Measurements from ENCODE around the gene SERPINA1. TPM values are rescaled to one million over a fixed set of nuclear protein-coding genes. Genes with fewer than 3 reads are reported as not detected.

SERPINA1 gene
- total RNA-seq, 1 donor from 2014 or later: not detected

DNA sequence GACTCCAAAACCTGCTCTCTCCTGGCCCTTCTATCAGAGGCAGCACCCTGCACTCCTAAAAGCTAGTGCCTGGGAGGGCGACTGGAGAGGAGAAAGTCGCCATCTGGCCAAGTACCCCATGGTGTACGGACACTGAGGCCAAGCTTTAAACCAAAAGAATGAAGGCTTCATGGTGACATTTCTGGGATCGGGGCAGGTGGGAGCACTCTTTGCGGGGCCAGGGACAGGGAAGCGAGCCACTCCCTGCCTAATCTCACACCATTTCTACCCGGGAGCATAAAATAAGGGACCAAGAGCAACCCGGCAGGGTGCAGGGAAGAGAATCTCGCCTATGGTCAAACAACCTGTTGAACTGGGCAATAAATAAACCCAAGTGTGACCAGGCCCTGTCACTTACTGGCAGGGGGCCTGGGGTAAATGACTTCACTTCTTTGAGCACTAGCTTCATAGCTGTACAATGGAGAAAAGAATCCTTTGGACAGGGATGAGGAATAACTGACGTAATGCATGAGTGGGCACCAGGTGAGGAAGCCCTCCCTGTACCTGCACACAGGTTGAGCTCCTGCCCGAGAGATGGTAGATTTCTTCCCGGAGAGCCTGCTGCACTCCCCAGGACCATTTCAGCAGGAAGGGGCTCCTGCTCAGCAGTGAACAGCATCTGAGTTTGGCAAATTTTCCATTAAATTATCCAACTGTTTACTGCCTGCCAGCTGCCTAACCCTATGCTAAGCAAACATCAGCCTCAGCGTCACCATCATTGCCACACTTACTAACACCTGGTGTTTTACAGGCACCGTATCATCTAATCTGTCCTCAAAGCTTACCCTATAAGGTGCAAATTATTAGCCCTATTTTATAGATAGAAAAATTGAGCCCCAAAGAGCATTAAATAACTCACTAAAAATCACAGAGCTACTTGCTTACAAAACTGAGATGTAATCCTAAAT, 2.0 kb downstream of the SERPINA1 start:
- no peak for DNase-seq (ENCODE audit: low spot score)
- intact Hi-C loops (cut with micrococcal nuclease): no loop called here
- Mint-ChIP-seq H3K4me1 (ENCODE audit: low read depth) (peaks cover 6% of the 10 kb centered on the region), H3K4me3 (no peak overlapping the region), H3K27ac (no peak overlapping the region), H3K9me3 (no peaks in the 10 kb centered on the region), H3K27me3 (ENCODE audit: insufficient read depth) (no peaks in the 10 kb centered on the region), H3K36me3 (ENCODE audit: low read depth) (no peaks in the 10 kb centered on the region)

GRCh38 chr14:94385553-94386057, 2.8 kb downstream of the SERPINA1 start:
- Mint-ChIP-seq H3K9me3 (no peaks in the 10 kb centered on the region), H3K27me3 (ENCODE audit: insufficient read depth) (no peaks in the 10 kb centered on the region), H3K27ac (no peak overlapping the region), H3K36me3 (ENCODE audit: low read depth) (no peaks in the 10 kb centered on the region), H3K4me3 (no peak overlapping the region), H3K4me1 (ENCODE audit: low read depth) (no peaks in the 10 kb centered on the region)
- DNase-seq (ENCODE audit: low spot score): no peak
- intact Hi-C loops (cut with micrococcal nuclease): no loop called here

- Mint-ChIP-seq H3K36me3 (ENCODE audit: low read depth) (no peaks in the 10 kb centered on the region), H3K27me3 (ENCODE audit: insufficient read depth) (no peaks in the 10 kb centered on the region), H3K4me3 (no peak overlapping the region), H3K27ac (no peak overlapping the region), H3K9me3 (no peaks in the 10 kb centered on the region), H3K4me1 (ENCODE audit: low read depth) (no peaks in the 10 kb centered on the region)
- intact Hi-C loops (cut with micrococcal nuclease): no loop called here
- no peak for DNase-seq (ENCODE audit: low spot score)
These were observed 4.1 kb downstream of the SERPINA1 start for GRCh38 chr14:94384342-94384741.

- no peak overlapping the region for H3K4me3 Mint-ChIP-seq
- intact Hi-C loops (cut with micrococcal nuclease): no loop called here
- H3K9me3 Mint-ChIP-seq: no peaks in the 10 kb centered on the region
- H3K36me3 Mint-ChIP-seq (ENCODE audit: low read depth): no peaks in the 10 kb centered on the region
- H3K27ac Mint-ChIP-seq: no peak overlapping the region
- no peaks in the 10 kb centered on the region for H3K4me1 Mint-ChIP-seq (ENCODE audit: low read depth)
- H3K27me3 Mint-ChIP-seq (ENCODE audit: insufficient read depth): no peaks in the 10 kb centered on the region
- DNase-seq (ENCODE audit: low spot score): no peak
These were observed 4.6 kb downstream of the SERPINA1 start for GRCh38 chr14:94383777-94384176.

DNA sequence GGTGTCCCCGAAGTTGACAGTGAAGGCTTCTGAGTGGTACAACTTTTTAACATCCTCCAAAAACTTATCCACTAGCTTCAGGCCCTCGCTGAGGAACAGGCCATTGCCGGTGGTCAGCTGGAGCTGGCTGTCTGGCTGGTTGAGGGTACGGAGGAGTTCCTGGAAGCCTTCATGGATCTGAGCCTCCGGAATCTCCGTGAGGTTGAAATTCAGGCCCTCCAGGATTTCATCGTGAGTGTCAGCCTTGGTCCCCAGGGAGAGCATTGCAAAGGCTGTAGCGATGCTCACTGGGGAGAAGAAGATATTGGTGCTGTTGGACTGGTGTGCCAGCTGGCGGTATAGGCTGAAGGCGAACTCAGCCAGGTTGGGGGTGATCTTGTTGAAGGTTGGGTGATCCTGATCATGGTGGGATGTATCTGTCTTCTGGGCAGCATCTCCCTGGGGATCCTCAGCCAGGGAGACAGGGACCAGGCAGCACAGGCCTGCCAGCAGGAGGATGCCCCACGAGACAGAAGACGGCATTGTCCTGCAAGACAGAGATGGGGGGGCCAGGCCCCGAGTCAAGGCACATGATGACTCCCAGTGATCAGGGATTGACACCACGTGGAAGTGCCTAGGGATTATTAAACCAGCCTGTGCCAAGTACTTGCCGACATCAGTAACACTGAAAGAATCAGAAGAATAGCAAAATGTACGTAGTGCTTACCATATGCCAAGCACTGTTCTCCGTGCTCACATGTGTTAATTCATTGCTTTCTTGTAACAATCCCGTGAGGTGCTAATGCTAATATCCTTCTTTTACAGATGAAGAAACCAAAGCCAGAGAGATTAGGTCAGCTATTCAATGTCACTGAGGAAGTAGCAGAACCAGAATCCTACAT, 5.4 kb downstream of the SERPINA1 start:
- no peak for DNase-seq (ENCODE audit: low spot score)
- no peaks in the 10 kb centered on the region for H3K36me3 Mint-ChIP-seq (ENCODE audit: low read depth)

DNA sequence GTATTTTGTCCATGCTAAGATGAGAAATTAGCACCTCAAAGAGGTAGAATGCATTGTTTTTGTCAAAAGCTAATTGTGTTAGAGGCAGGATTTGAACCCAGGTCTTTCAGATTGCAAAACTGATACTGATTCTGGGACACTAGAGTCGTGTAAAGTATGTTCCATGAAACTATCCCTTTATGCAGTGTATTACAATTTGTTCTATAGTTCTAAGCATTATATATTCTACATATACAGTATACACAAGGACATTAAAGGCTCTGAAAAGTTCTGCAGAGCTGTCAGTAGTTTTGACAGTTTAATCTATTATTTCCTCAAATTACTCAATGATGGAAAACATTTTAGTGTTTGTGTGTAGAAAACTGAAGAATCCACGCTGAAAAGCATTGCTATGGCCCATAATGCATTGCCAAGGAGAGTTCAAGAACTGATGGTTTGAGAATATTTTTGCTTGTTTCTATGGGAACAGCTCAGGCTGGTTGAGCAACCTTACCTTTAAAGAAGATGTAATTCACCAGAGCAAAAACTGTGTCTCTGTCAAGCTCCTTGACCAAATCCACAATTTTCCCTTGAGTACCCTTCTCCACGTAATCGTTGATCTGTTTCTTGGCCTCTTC, 6.2 kb downstream of the SERPINA1 start:
- no peaks in the 10 kb centered on the region for H3K36me3 Mint-ChIP-seq (ENCODE audit: low read depth)
- intact Hi-C loops (cut with micrococcal nuclease): no loop called here
- no peaks in the 10 kb centered on the region for H3K4me1 Mint-ChIP-seq (ENCODE audit: low read depth)
- no peak overlapping the region for H3K27ac Mint-ChIP-seq
- no peaks in the 10 kb centered on the region for H3K9me3 Mint-ChIP-seq
- no peak overlapping the region for H3K4me3 Mint-ChIP-seq
- peaks cover 1% of the 10 kb centered on the region for H3K27me3 Mint-ChIP-seq (ENCODE audit: insufficient read depth)
- DNase-seq (ENCODE audit: low spot score): no peak

More for the DNA sequence above, 5.4 kb downstream of the SERPINA1 start:
- Mint-ChIP-seq H3K4me3 (no peak overlapping the region), H3K4me1 (ENCODE audit: low read depth) (no peaks in the 10 kb centered on the region), H3K9me3 (no peaks in the 10 kb centered on the region), H3K27me3 (ENCODE audit: insufficient read depth) (no peaks in the 10 kb centered on the region), H3K27ac (no peak overlapping the region)
- intact Hi-C loops (cut with micrococcal nuclease): no loop called here

- Mint-ChIP-seq H3K4me3 (no peak overlapping the region), H3K27ac (no peak overlapping the region), H3K36me3 (ENCODE audit: low read depth) (no peaks in the 10 kb centered on the region), H3K27me3 (ENCODE audit: insufficient read depth) (peaks cover 5% of the 10 kb centered on the region), H3K9me3 (no peaks in the 10 kb centered on the region), H3K4me1 (ENCODE audit: low read depth) (no peaks in the 10 kb centered on the region)
- intact Hi-C loops (cut with micrococcal nuclease): no loop called here
- no peak for DNase-seq (ENCODE audit: low spot score)
These were observed 7.0 kb downstream of the SERPINA1 start for GRCh38 chr14:94381149-94382030.

DNA sequence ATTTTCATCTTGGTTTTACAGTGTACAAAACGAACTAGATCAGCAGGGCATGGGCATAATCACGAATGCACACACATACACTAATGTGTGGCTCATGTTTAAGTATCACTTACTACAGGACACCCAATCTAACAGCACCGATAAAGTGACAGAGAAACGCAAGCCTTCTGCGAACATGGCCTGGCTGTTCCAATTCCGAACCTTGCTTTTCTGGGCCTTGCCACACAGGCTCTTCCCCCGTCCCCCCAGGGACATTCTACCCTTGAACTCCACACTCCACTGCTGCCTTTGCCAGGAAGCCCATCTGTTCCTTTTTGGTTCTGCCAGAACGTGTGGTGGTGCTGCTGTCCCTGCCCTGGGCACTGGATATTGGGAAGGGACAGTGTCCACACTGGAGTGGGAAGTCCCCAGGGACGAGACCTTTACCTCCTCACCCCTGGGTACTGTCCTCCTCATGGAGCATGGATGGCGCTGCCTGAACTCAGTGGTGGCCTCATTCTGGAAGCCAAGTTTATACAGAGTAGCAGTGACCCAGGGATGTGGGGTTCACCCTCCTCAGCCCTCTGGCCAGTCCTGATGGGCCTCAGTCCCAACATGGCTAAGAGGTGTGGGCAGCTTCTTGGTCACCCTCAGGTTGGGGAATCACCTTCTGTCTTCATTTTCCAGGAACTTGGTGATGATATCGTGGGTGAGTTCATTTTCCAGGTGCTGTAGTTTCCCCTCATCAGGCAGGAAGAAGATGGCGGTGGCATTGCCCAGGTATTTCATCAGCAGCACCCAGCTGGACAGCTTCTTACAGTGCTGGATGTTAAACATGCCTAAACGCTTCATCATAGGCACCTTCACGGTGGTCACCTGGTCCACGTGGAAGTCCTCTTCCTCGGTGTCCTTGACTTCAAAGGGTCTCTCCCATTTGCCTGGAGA, 7.9 kb downstream of the SERPINA1 start:
- H3K4me1 Mint-ChIP-seq (ENCODE audit: low read depth): no peaks in the 10 kb centered on the region
- H3K27me3 Mint-ChIP-seq (ENCODE audit: insufficient read depth): peaks cover 5% of the 10 kb centered on the region
- H3K9me3 Mint-ChIP-seq: no peaks in the 10 kb centered on the region
- H3K4me3 Mint-ChIP-seq: no peak overlapping the region
- no peaks in the 10 kb centered on the region for H3K36me3 Mint-ChIP-seq (ENCODE audit: low read depth)
- DNase-seq (ENCODE audit: low spot score): no peak
- intact Hi-C loops (cut with micrococcal nuclease): loop anchor here (1.0 kb wide), 1 partner anchor 16 kb away; no protein-coding TSS in a partner anchor
- H3K27ac Mint-ChIP-seq: no peak overlapping the region

- intact Hi-C loops (cut with micrococcal nuclease): loop anchor here (1.0 kb wide), 1 partner anchor 15 kb away; no protein-coding TSS in a partner anchor
- Mint-ChIP-seq H3K36me3 (ENCODE audit: low read depth) (no peaks in the 10 kb centered on the region), H3K4me1 (ENCODE audit: low read depth) (no peaks in the 10 kb centered on the region), H3K27me3 (ENCODE audit: insufficient read depth) (peaks cover 5% of the 10 kb centered on the region), H3K9me3 (no peaks in the 10 kb centered on the region), H3K4me3 (no peak overlapping the region), H3K27ac (no peak overlapping the region)
- no peak for DNase-seq (ENCODE audit: low spot score)
These were observed 8.8 kb downstream of the SERPINA1 start for GRCh38 chr14:94379291-94380224.

DNA sequence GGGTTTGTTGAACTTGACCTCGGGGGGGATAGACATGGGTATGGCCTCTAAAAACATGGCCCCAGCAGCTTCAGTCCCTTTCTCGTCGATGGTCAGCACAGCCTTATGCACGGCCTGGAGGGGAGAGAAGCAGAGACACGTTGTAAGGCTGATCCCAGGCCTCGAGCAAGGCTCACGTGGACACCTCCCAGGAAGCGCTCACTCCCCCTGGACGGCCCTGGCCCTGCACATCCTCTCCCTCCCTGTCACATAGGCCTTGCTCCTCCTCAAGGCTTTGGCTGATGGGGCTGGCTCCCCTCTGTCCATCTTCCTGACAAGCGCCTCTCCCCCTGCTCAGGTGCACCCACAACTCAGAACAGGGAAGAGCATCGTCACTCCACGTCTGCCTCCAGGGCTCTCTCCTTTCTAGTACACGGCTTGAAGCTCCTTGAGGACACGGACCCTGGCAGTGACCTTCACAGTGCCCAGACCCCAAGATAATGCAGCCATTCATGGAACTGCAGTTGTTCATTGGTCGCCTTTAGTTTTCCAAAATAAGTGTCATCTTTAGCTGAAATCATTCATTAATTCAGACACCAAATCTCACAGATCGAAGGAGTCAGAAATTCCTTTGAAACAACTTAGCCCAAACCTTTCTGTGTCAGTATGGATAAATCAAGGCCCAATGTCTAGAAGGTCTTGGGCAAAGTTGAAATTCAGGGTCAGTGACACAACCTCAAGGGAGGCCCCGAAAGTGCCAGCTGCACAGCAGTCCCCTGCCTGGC, 9.7 kb downstream of the SERPINA1 start:
- Mint-ChIP-seq H3K36me3 (ENCODE audit: low read depth) (no peaks in the 10 kb centered on the region), H3K9me3 (no peaks in the 10 kb centered on the region), H3K4me3 (no peak overlapping the region), H3K27ac (no peak overlapping the region), H3K27me3 (ENCODE audit: insufficient read depth) (peaks cover 5% of the 10 kb centered on the region), H3K4me1 (ENCODE audit: low read depth) (no peaks in the 10 kb centered on the region)
- no peak for DNase-seq (ENCODE audit: low spot score)
- intact Hi-C loops (cut with micrococcal nuclease): no loop called here

All from activated T-helper 1 cell treated with anti-CD3 and anti-CD28 coated beads, Interleukin-12 subunit alpha, Interleukin-12 subunit beta, Interleukin-2, Interleukin-4 antibody, amounts not matched to agents 30 ng/mL and 10 ng/mL and 1 ng/mL, durations not matched to agents 14 hours and 24 hours and 36 hours (primary cell).